ENCODE results near the gene MACF1.
"Not testable (repeated sequence)": the region's sequence is repeated elsewhere in the genome, so short reads cannot be mapped to it uniquely, and the experiment has no call there.

Gene MACF1

GRCh38 chr1:39431927-39432326 is 227.4 kb downstream of the MACF1 start:
- no peaks in the 10 kb centered on the region for H3K27me3 ChIP-seq
- no peak for TF ChIP-seq Cebpa-rat (IDR thresholded peaks at IDR 0.05)
- no peak overlapping the region for H3K4me3 ChIP-seq
- no peaks in the 10 kb centered on the region for H3K4me1 ChIP-seq
- H3K4me2 ChIP-seq = no peak overlapping the region
- peaks cover 97 to 100% (median 99%) of the 10 kb centered on the region in 11 experiments for H3K36me3 ChIP-seq
- no peak overlapping the region for H3K9ac ChIP-seq
- H3K27ac ChIP-seq = no peak overlapping the region
- H4K20me1 ChIP-seq = peaks cover 0 to 21% (median 0%) of the 10 kb centered on the region in 11 experiments; a peak in 6 of 22 replicates
- no peaks in the 10 kb centered on the region for H3K9me3 ChIP-seq (replicated peaks in 1 of 11)

GRCh38 chr1:39434797-39435395 is 230.4 kb downstream of the MACF1 start:
- Histone ChIP-seq H3K4me2 (no peak overlapping the region), H3K27ac (no peak overlapping the region), H4K20me1 (peaks cover 0 to 19% (median 0%) of the 10 kb centered on the region in 11 experiments; a peak in 4 of 22 replicates), H3K9me3 (replicated peaks in 1 of 11) (no peaks in the 10 kb centered on the region), H3K9ac (no peak overlapping the region), H3K36me3 (peaks cover 97 to 100% (median 99%) of the 10 kb centered on the region in 11 experiments), H3K27me3 (no peaks in the 10 kb centered on the region), H3K4me1 (no peaks in the 10 kb centered on the region), H3K4me3 (no peak overlapping the region)
- TF ChIP-seq Cebpa-rat (IDR thresholded peaks at IDR 0.05) = no peak

- Histone ChIP-seq H3K4me1 (no peaks in the 10 kb centered on the region), H3K27me3 (no peaks in the 10 kb centered on the region), H3K27ac (no peak overlapping the region), H3K4me3 (no peak overlapping the region), H3K9ac (no peak overlapping the region), H3K36me3 (peaks cover 97 to 100% (median 99%) of the 10 kb centered on the region in 11 experiments), H3K4me2 (no peak overlapping the region), H3K9me3 (replicated peaks in 1 of 11) (no peaks in the 10 kb centered on the region), H4K20me1 (peaks cover 0 to 23% (median 0%) of the 10 kb centered on the region in 11 experiments; a peak in 3 of 22 replicates)
- no peak for TF ChIP-seq Cebpa-rat (IDR thresholded peaks at IDR 0.05)
These were observed 231.1 kb downstream of the MACF1 start for GRCh38 chr1:39435597-39435996.

GRCh38 chr1:39436842-39437241 is 232.3 kb downstream of the MACF1 start:
- H3K9ac ChIP-seq = no peak overlapping the region
- H3K4me1 ChIP-seq = no peaks in the 10 kb centered on the region
- no peak for TF ChIP-seq Cebpa-rat (IDR thresholded peaks at IDR 0.05)
- H3K36me3 ChIP-seq = peaks cover 97 to 100% (median 99%) of the 10 kb centered on the region in 11 experiments
- no peaks in the 10 kb centered on the region for H3K27me3 ChIP-seq
- H3K4me3 ChIP-seq = no peak overlapping the region
- peaks cover 0 to 25% (median 0%) of the 10 kb centered on the region in 11 experiments; a peak in 3 of 22 replicates for H4K20me1 ChIP-seq
- H3K4me2 ChIP-seq = no peak overlapping the region
- H3K9me3 ChIP-seq (replicated peaks in 1 of 11) = no peaks in the 10 kb centered on the region
- no peak overlapping the region for H3K27ac ChIP-seq

GRCh38 chr1:39438042-39438441 is 233.5 kb downstream of the MACF1 start:
- Histone ChIP-seq H3K4me1 (no peaks in the 10 kb centered on the region), H4K20me1 (peaks cover 0 to 33% (median 0%) of the 10 kb centered on the region in 11 experiments; a peak in 2 of 22 replicates), H3K4me2 (no peak overlapping the region), H3K9me3 (replicated peaks in 1 of 11) (no peaks in the 10 kb centered on the region), H3K27ac (no peak overlapping the region), H3K4me3 (no peak overlapping the region), H3K9ac (no peak overlapping the region), H3K36me3 (peaks cover 97 to 100% (median 99%) of the 10 kb centered on the region in 11 experiments), H3K27me3 (no peaks in the 10 kb centered on the region)
- TF ChIP-seq Cebpa-rat (IDR thresholded peaks at IDR 0.05) = no peak

GRCh38 chr1:39440856-39441255 is 236.4 kb downstream of the MACF1 start:
- no peaks in the 10 kb centered on the region for H3K4me1 ChIP-seq
- TF ChIP-seq Cebpa-rat (IDR thresholded peaks at IDR 0.05) = no peak
- H3K27me3 ChIP-seq = no peaks in the 10 kb centered on the region
- no peak overlapping the region for H3K27ac ChIP-seq
- H3K9ac ChIP-seq = no peak overlapping the region
- H3K9me3 ChIP-seq (replicated peaks in 1 of 11) = no peaks in the 10 kb centered on the region
- peaks cover 0 to 37% (median 0%) of the 10 kb centered on the region in 11 experiments; a peak in 5 of 22 replicates for H4K20me1 ChIP-seq
- H3K4me3 ChIP-seq = no peak overlapping the region
- H3K36me3 ChIP-seq = peaks cover 99 to 100% (median 100%) of the 10 kb centered on the region in 11 experiments
- H3K4me2 ChIP-seq = no peak overlapping the region

GRCh38 chr1:39441797-39442196 is 237.3 kb downstream of the MACF1 start:
- no peaks in the 10 kb centered on the region for H3K4me1 ChIP-seq
- no peak overlapping the region for H3K4me3 ChIP-seq
- no peak for TF ChIP-seq Cebpa-rat (IDR thresholded peaks at IDR 0.05)
- peaks cover 0 to 32% (median 0%) of the 10 kb centered on the region in 11 experiments; a peak in 8 of 22 replicates for H4K20me1 ChIP-seq
- no peak overlapping the region for H3K4me2 ChIP-seq
- H3K9me3 ChIP-seq (replicated peaks in 1 of 11) = no peaks in the 10 kb centered on the region
- H3K27me3 ChIP-seq = no peaks in the 10 kb centered on the region
- peaks cover 97 to 100% (median 98%) of the 10 kb centered on the region in 11 experiments for H3K36me3 ChIP-seq
- no peak overlapping the region for H3K9ac ChIP-seq
- no peak overlapping the region for H3K27ac ChIP-seq

GRCh38 chr1:39445573-39445972 is 241.1 kb downstream of the MACF1 start:
- H3K4me1 ChIP-seq = no peaks in the 10 kb centered on the region
- TF ChIP-seq Cebpa-rat (IDR thresholded peaks at IDR 0.05) = no peak
- H4K20me1 ChIP-seq = peaks cover 0 to 24% (median 0%) of the 10 kb centered on the region in 11 experiments; a peak in 8 of 22 replicates
- H3K36me3 ChIP-seq = peaks cover 96 to 100% (median 97%) of the 10 kb centered on the region in 11 experiments
- no peak overlapping the region for H3K9ac ChIP-seq
- H3K27ac ChIP-seq = no peak overlapping the region
- no peaks in the 10 kb centered on the region for H3K9me3 ChIP-seq (replicated peaks in 1 of 11)
- H3K4me2 ChIP-seq = no peak overlapping the region
- no peak overlapping the region for H3K4me3 ChIP-seq
- H3K27me3 ChIP-seq = no peaks in the 10 kb centered on the region

GRCh38 chr1:39446986-39447567 is 242.6 kb downstream of the MACF1 start:
- H4K20me1 ChIP-seq = peaks cover 0 to 19% (median 0%) of the 10 kb centered on the region in 11 experiments; a peak in 8 of 22 replicates
- H3K4me1 ChIP-seq = no peaks in the 10 kb centered on the region
- no peak overlapping the region for H3K4me3 ChIP-seq
- no peak for TF ChIP-seq Cebpa-rat (IDR thresholded peaks at IDR 0.05)
- no peak overlapping the region for H3K9ac ChIP-seq
- no peaks in the 10 kb centered on the region for H3K27me3 ChIP-seq
- peaks cover 95 to 100% (median 97%) of the 10 kb centered on the region in 11 experiments for H3K36me3 ChIP-seq
- H3K27ac ChIP-seq = no peak overlapping the region
- no peak overlapping the region for H3K4me2 ChIP-seq
- H3K9me3 ChIP-seq (replicated peaks in 1 of 11) = no peaks in the 10 kb centered on the region

- not testable (repeated sequence) for H3K4me1 ChIP-seq; H3K27me3 ChIP-seq; H3K9ac ChIP-seq; H3K9me3 ChIP-seq (replicated peaks in 1 of 11); H3K4me2 ChIP-seq; H3K4me3 ChIP-seq; H3K27ac ChIP-seq
- Histone ChIP-seq H3K36me3 (peaks cover 95 to 100% (median 97%) of the 10 kb centered on the region in 11 experiments), H4K20me1 (peaks cover 0 to 24% (median 0%) of the 10 kb centered on the region in 11 experiments; a peak in 8 of 22 replicates)
These were observed 245.5 kb downstream of the MACF1 start for GRCh38 chr1:39450041-39450440.

Data from BLaER1 treated with 17β-estradiol and CSF1 and Interleukin-3, amounts not matched to agents 10 nM and 100 nM (cell line).